ENCODE data around the gene MRPL1.

GRCh38 chr4:77938560-77938959 is 75.9 kb downstream of the MRPL1 start:
- no peak for TF ChIP-seq EZH2 (IDR thresholded peaks at IDR 0.05; ENCODE audit: insufficient read depth, poor library complexity, severe bottlenecking)
- TF ChIP-seq EZH2phosphoT487 (IDR thresholded peaks at IDR 0.05; ENCODE audit: insufficient read depth, low read depth): no peak
